Small intestine (tissue), 7 donors: ENCODE measurements around the gene GPC1. TPM values are rescaled to one million over a fixed set of nuclear protein-coding genes. Genes with fewer than 3 reads are reported as not detected.

Source experiments
- DNase-seq, 2 donors: peaks; one replicate each; pipeline versions ENCODE4 v3.0.0 to v3.0.0-alpha.2; 2013
- FAIRE-seq: peaks from 2 replicates; lab custom pipeline; 2012; peaks lifted over from hg19 to GRCh38; lab: Jason Lieb, UNC
- H3K27ac ChIP-seq, 3 donors: one replicate each; pipeline ENCODE4 v1.5.1; 2013; ENCODE audit warnings: low read length in 2 of 3, mild to moderate bottlenecking in 2 of 3, control low read depth in 1 of 3, inconsistent platforms in 1 of 3, low read depth in 1 of 3, moderate library complexity in 1 of 3
- H3K27me3 ChIP-seq, 3 donors: one replicate each; pipeline ENCODE4 v1.6.1; 2013; ENCODE audit warnings: low read length in 3 of 3, inconsistent platforms in 1 of 3; ENCODE audit not compliant: control insufficient read depth in 3 of 3, insufficient read depth in 3 of 3
- H3K36me3 ChIP-seq, 3 donors: one replicate each; pipeline ENCODE4 v1.6.1; 2013; ENCODE audit warnings: low read length in 3 of 3, inconsistent platforms in 1 of 3, low read depth in 1 of 3, mild to moderate bottlenecking in 1 of 3, moderate library complexity in 1 of 3; ENCODE audit not compliant: control insufficient read depth in 3 of 3, insufficient read depth in 2 of 3
- H3K4me1 ChIP-seq, 3 donors: one replicate each; pipeline ENCODE4 v1.6.1; 2013; ENCODE audit warnings: low read length in 2 of 3, inconsistent platforms in 1 of 3, low read depth in 1 of 3, mild to moderate bottlenecking in 1 of 3, moderate library complexity in 1 of 3; ENCODE audit not compliant: control insufficient read depth in 3 of 3, insufficient read depth in 2 of 3
- H3K4me3 ChIP-seq, 3 donors: one replicate each; pipeline ENCODE4 v1.5.1; 2013; ENCODE audit warnings: low read length in 3 of 3, control low read depth in 1 of 3, inconsistent platforms in 1 of 3, low read depth in 1 of 3, mild to moderate bottlenecking in 1 of 3, moderate library complexity in 1 of 3
- H3K9me3 ChIP-seq, 2 donors: one replicate each; pipeline ENCODE4 v1.6.1; 2013; ENCODE audit warnings: low read depth in 1 of 2, low read length in 1 of 2; ENCODE audit not compliant: control insufficient read depth in 2 of 2, insufficient read depth in 1 of 2
- WGBS, 3 donors: extraction: QIAGEN DNeasy Blood & Tissue Kit; methylation state at CpG; one replicate each; pipeline ENCODE4 v1.1.7; 2013; 5-methylcytosine and 5-hydroxymethylcytosine counted together
- polyA plus RNA-seq, 4 donors: library from polyadenylated mRNA; stranded (reverse) in 3 of 4; unstranded in 1 of 4; fragments of 200-250 nt in 3 of 4; fragments of 120-200 nt in 1 of 4; gene quantifications; one replicate each; pipeline versions ENCODE4 v1.2.1 to v1.2.3, GENCODE V29; 2013
- donor health status: healthy with polysubstance abuse.
- donor health status: control.
- donor health status: control.
- donor health status: Bipolar disorder and iron deficiency.
- donor health status: healthy.

The GPC1 gene
- polyA plus RNA-seq, 4 donors = 0.89 to 15.5 (median 4.8) TPM

DNA sequence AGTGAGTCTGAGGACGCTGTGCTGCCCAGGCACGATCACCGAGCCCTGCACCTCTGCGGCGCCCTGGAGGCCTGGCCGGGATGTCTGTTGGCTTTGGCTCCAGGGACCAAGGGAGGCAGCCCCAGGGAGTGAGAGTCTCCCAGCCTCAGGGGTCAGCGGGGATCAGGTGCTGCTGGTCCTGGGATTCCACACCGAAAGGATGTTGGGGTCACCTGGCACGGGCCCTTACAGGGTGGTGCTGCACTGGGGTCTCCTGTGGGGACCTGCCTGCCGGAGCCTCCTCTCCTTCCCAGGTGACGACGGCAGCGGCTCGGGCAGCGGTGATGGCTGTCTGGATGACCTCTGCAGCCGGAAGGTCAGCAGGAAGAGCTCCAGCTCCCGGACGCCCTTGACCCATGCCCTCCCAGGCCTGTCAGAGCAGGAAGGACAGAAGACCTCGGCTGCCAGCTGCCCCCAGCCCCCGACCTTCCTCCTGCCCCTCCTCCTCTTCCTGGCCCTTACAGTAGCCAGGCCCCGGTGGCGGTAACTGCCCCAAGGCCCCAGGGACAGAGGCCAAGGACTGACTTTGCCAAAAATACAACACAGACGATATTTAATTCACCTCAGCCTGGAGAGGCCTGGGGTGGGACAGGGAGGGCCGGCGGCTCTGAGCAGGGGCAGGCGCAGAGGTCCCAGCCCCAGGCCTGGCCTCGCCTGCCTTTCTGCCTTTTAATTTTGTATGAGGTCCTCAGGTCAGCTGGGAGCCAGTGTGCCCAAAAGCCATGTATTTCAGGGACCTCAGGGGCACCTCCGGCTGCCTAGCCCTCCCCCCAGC lies 30.5 kb downstream of the GPC1 start:
- Histone ChIP-seq H3K27me3 (no peaks in the 10 kb centered on the region), H3K27ac (no peak overlapping the region), H3K36me3 (peaks cover 0 to 16% (median 0%) of the 10 kb centered on the region in 3 donors), H3K4me3 (no peak overlapping the region), H3K4me1 (no peaks in the 10 kb centered on the region), H3K9me3 (no peaks in the 10 kb centered on the region)
- WGBS, 3 donors = 74 to 76% (median 76%) methylated on average over 20 to 28 of the region's 28 CpGs
- no peak for DNase-seq
- no peak for FAIRE-seq

GRCh38 chr2:240466579-240467148 lies 31.2 kb downstream of the GPC1 start:
- Histone ChIP-seq H3K36me3 (peaks cover 0 to 16% (median 0%) of the 10 kb centered on the region in 3 donors), H3K4me3 (no peak overlapping the region), H3K27me3 (no peaks in the 10 kb centered on the region), H3K9me3 (no peaks in the 10 kb centered on the region), H3K27ac (no peak overlapping the region), H3K4me1 (no peaks in the 10 kb centered on the region)
- DNase-seq (no peak), FAIRE-seq (no peak)
- WGBS, 3 donors = 78 to 83% (median 83%) methylated on average over 18 to 19 of the region's 19 CpGs

DNA sequence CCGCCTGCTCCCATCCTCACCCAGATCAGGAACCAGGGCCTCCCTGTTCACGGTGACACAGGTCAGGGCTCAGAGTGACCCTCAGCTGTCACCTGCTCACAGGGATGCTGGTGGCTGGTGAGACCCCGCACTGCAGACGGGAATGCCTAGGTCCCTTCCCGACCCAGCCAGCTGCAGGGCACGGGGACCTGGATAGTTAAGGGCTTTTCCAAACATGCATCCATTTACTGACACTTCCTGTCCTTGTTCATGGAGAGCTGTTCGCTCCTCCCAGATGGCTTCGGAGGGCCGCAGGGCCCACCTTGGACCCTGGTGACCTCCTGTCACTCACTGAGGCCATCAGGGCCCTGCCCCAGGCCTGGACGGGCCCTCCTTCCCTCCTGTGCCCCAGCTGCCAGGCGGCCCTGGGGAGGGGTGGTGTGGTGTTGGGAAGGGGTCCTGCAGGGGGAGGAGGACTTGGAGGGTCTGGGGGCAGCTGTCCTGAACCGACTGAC lies 31.7 kb downstream of the GPC1 start:
- WGBS, 3 donors = 68 to 75% (median 75%) methylated on average over 12 of the region's 12 CpGs

GRCh38 chr2:240467659-240468302 lies 32.3 kb downstream of the GPC1 start:
- peaks cover 0 to 16% (median 0%) of the 10 kb centered on the region in 3 donors for H3K36me3 ChIP-seq
- H3K9me3 ChIP-seq = peaks cover 0 to 10% of the 10 kb centered on the region in 2 donors
- 86 to 89% (median 86%) methylated on average over 19 to 22 of the region's 22 CpGs for WGBS, 3 donors
- no peak overlapping the region for H3K27ac ChIP-seq
- no peak for DNase-seq
- no peaks in the 10 kb centered on the region for H3K4me1 ChIP-seq
- H3K4me3 ChIP-seq = no peak overlapping the region
- H3K27me3 ChIP-seq = no peaks in the 10 kb centered on the region
- no peak for FAIRE-seq

More for the DNA sequence above, 31.7 kb downstream of the GPC1 start:
- H3K27me3 ChIP-seq = no peaks in the 10 kb centered on the region
- no peak overlapping the region for H3K27ac ChIP-seq
- peaks cover 0 to 4% of the 10 kb centered on the region in 2 donors for H3K9me3 ChIP-seq
- H3K4me3 ChIP-seq = no peak overlapping the region
- no peaks in the 10 kb centered on the region for H3K4me1 ChIP-seq
- FAIRE-seq (no peak), DNase-seq (no peak)
- H3K36me3 ChIP-seq = peaks cover 0 to 16% (median 0%) of the 10 kb centered on the region in 3 donors

- Histone ChIP-seq H3K27me3 (no peaks in the 10 kb centered on the region), H3K27ac (no peak overlapping the region), H3K9me3 (peaks cover 0 to 12% of the 10 kb centered on the region in 2 donors), H3K4me3 (no peak overlapping the region), H3K36me3 (peaks cover 0 to 14% (median 0%) of the 10 kb centered on the region in 3 donors), H3K4me1 (no peaks in the 10 kb centered on the region)
- 76 to 82% (median 82%) methylated on average over 18 to 20 of the region's 20 CpGs for WGBS, 3 donors
- DNase-seq = no peak
- no peak for FAIRE-seq
These were observed 33.1 kb downstream of the GPC1 start for GRCh38 chr2:240468303-240469238.

DNA sequence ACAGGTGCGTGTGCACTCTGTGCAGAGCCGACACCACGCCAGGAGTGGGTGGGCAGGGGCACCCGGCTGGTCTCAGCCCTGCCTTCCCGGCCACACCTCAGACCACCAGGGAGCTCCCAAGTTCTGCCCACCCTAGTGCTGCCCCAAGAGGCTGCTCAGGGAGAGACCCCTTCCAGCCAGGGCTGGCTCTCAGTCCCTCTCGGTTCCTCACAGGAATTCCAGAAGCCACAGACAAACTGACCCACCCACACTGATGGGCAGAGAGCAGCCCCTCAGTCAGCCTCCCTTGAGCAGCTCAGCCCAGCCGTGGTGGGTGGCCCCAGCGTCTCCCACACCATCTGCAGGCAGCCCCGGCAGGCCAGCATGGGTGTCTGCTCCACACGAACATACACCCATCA lies 33.8 kb downstream of the GPC1 start:
- no peak for DNase-seq

DNA sequence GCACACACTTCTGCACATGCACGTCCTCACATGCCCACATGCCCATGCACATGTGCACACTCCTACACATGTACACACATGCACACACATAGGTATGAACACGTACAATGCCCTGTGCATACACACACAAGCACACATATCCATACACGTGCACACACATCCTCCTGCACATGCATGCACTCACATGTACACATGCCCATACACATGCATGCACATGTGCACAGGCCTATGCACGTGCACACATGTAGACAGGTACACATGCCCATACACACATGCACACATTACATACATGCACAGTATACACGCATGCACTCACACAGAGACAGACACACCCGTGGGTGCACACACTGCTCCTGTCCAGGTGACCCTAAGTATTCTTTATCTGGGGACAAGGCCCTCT lies 34.3 kb downstream of the GPC1 start:
- FAIRE-seq = no peak

More for the DNA sequence above, 33.8 kb downstream of the GPC1 start:
- Histone ChIP-seq H3K9me3 (peaks cover 0 to 15% of the 10 kb centered on the region in 2 donors), H3K4me1 (no peaks in the 10 kb centered on the region), H3K4me3 (no peak overlapping the region), H3K27ac (no peak overlapping the region), H3K27me3 (no peaks in the 10 kb centered on the region), H3K36me3 (peaks cover 0 to 12% (median 0%) of the 10 kb centered on the region in 3 donors)
- FAIRE-seq = no peak
- 70 to 84% (median 80%) methylated on average over 10 of the region's 10 CpGs for WGBS, 3 donors

More for the DNA sequence above, 34.3 kb downstream of the GPC1 start:
- 88 to 95% (median 93%) methylated on average over 6 of the region's 6 CpGs for WGBS, 3 donors
- Histone ChIP-seq H3K36me3 (peaks cover 0 to 8% (median 0%) of the 10 kb centered on the region in 3 donors), H3K4me3 (no peak overlapping the region), H3K4me1 (no peaks in the 10 kb centered on the region), H3K27me3 (no peaks in the 10 kb centered on the region), H3K9me3 (peaks cover 0 to 15% of the 10 kb centered on the region in 2 donors), H3K27ac (no peak overlapping the region)
- no peak for DNase-seq
